GM18907 (cell line): ENCODE data around the gene ACTL8.

Experiments used
- ATAC-seq: cut with Tn5 transposase; IDR thresholded peaks from one replicate; pipeline ENCODE4 v1.9.1; 2021; ENCODE audit warnings: mild to moderate bottlenecking, moderate library complexity; ENCODE audit not compliant: unreplicated experiment

The ACTL8 gene

GRCh38 chr1:17799642-17800041 is 44.5 kb downstream of the ACTL8 start:
- ATAC-seq, result no peak

- no peak for ATAC-seq
Observed at GRCh38 chr1:17802164-17802563, 47.0 kb downstream of the ACTL8 start.

- ATAC-seq, result no peak
Observed at GRCh38 chr1:17802945-17803344, 47.8 kb downstream of the ACTL8 start.

- ATAC-seq, result no peak
Observed at GRCh38 chr1:17805869-17806684, 50.9 kb downstream of the ACTL8 start.

- ATAC-seq, result no peak
Observed at GRCh38 chr1:17808816-17809215, 53.7 kb downstream of the ACTL8 start.

GRCh38 chr1:17810668-17811067 is 55.5 kb downstream of the ACTL8 start:
- ATAC-seq, result no peak

- ATAC-seq, result no peak
Observed at GRCh38 chr1:17816511-17816910, 61.4 kb downstream of the ACTL8 start.

- no peak for ATAC-seq
Observed at GRCh38 chr1:17819129-17819802, 64.1 kb downstream of the ACTL8 start.

- ATAC-seq, result no peak
Observed at GRCh38 chr1:17820198-17820597, 65.1 kb downstream of the ACTL8 start.

- ATAC-seq, result no peak
Observed at GRCh38 chr1:17822741-17823426, 67.8 kb downstream of the ACTL8 start.

- no peak for ATAC-seq
Observed at GRCh38 chr1:17825273-17826164, 70.4 kb downstream of the ACTL8 start.

- no peak for ATAC-seq
Observed at GRCh38 chr1:17826165-17826488, 71.0 kb downstream of the ACTL8 start.

- no peak for ATAC-seq
Observed at GRCh38 chr1:17828991-17829390, 73.9 kb downstream of the ACTL8 start.

- ATAC-seq, result no peak
Observed at GRCh38 chr1:17829579-17829978, 74.4 kb downstream of the ACTL8 start.

- no peak for ATAC-seq
Observed at GRCh38 chr1:17831597-17831996, 76.5 kb downstream of the ACTL8 start.

GRCh38 chr1:17833661-17834501 is 78.7 kb downstream of the ACTL8 start:
- no peak for ATAC-seq

- ATAC-seq, result no peak
Observed at GRCh38 chr1:17834561-17835100, 79.5 kb downstream of the ACTL8 start.

- ATAC-seq, result no peak
Observed at GRCh38 chr1:17837233-17838030, 82.3 kb downstream of the ACTL8 start.

- ATAC-seq, result no peak
Observed at GRCh38 chr1:17839641-17840196, 84.6 kb downstream of the ACTL8 start.
